Chondrocyte (in vitro differentiated cells): ENCODE measurements around the gene GAS7. TPM values are rescaled to one million over a fixed set of nuclear protein-coding genes. Genes with fewer than 3 reads are reported as not detected.

Experiments
- DNase-seq: peaks from one replicate; pipeline ENCODE4 v3.0.0; 2021; ENCODE audit warnings: mixed read lengths, low spot score
- H3K27ac Mint-ChIP-seq: one replicate; pipeline ENCODE4 v1.8.0; 2021; ENCODE audit warnings: mild to moderate bottlenecking, moderate library complexity, mixed read lengths; ENCODE audit not compliant: unreplicated experiment
- H3K27me3 Mint-ChIP-seq: 2 replicates; pipeline ENCODE4 v1.8.0; 2021; ENCODE audit warnings: low read depth, mixed read lengths
- H3K36me3 Mint-ChIP-seq: 2 replicates; pipeline ENCODE4 v1.8.0; 2021; ENCODE audit warnings: low read depth, mixed read lengths
- H3K4me1 Mint-ChIP-seq: 2 replicates; pipeline ENCODE4 v1.8.0; 2021; ENCODE audit warnings: low read depth, mild to moderate bottlenecking, mixed read lengths
- H3K4me3 Mint-ChIP-seq: one replicate; pipeline ENCODE4 v1.8.0; 2021; ENCODE audit warnings: mild to moderate bottlenecking, moderate library complexity, mixed read lengths; ENCODE audit not compliant: unreplicated experiment
- H3K9me3 Mint-ChIP-seq: 2 replicates; pipeline ENCODE4 v1.8.0; 2021; ENCODE audit warnings: low read depth, mixed read lengths
- CTCF ChIP-seq: fragments of 200-600 bp; sonication (generic); IDR thresholded peaks from 2 replicates; pipeline ENCODE4 v1.5.0; 2021; ENCODE audit warnings: antibody characterized with exemption, mild to moderate bottlenecking, moderate library complexity
- long read RNA-seq: library from polyadenylated mRNA; stranded (forward); transcript quantifications from one replicate; pipeline ENCODE4 v2.0.0, GENCODE V29; 2021
- total RNA-seq: library from RNA; stranded (reverse); gene quantifications from 3 replicates; pipeline ENCODE4 v1.2.1, GENCODE V29; 2021

The GAS7 gene
- total RNA-seq = 6.1 to 15.6 TPM (median 6.9 TPM) in 3 replicates
- long read RNA-seq, full-length matches to known transcripts = 6 of 10 reads
- long read RNA-seq, partial matches to known transcripts = 0 of 10 reads
- long read RNA-seq, other reads (novel, unspliced or antisense) = 4 of 10 reads

DNA sequence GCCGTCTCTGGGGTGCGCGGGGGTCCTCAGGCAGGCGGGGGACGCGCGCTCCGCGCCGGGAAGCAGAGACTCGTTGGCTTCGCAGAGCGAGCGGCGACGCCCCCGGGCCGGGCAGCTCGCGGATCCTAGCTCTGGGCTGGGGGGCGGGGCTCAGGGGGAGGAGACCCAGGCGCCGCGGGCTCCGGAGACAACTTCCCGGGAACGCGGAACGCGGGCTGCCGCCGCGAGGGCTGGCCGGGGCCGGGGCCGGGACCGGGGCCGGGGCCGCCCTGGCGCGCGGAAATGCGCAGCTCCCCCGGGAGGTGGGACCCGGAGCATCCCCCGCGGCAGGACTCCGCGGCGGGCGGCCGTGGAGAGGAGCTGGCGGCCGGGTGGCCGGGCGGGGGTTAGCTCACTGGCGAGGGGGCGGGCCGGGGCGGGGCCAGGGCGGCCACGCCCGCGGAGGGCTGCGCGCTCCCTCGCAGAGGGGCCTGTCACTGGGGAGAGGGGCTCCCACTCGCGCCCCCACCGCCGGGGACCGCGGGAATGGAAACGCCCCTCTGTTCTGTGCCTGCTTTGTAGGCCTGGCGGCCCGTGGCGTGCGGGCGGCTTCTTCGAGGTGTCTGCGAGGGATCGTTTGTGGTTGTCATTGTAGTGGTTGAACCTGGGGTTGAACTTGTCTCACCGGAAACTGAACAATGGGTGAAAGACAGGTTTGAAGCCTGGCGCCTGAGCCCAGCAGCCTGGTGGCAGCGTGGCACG, at the start of gene GAS7:
Gene GAS7 (minus strand): TSS at position 98 of the 741 bp plus-strand sequence.
- DNase-seq = no peak

DNA sequence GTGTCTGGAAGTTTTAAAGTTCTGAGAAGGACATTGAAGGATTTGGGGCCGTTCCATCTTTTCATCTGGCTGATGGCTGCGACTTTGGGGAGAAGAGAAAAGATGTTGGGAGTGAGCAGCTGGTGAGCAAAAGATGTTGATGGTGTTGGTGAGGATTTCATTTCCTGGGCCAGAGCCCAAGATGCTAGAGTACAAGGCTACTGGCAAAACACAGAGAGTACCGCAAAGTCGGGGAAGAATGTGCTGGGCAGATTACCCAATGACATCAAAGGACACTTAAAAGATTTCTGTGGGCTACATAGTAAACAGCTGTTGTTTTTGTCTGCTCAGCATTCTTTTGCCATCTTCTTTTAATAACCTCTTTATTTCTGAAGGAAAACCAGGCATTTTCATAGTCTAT, 49.4 kb upstream of the GAS7 start:
- DNase-seq = no peak
- H3K36me3 Mint-ChIP-seq = peaks cover 1% of the 10 kb centered on the region
- H3K4me3 Mint-ChIP-seq = no peak overlapping the region
- no peak overlapping the region for H3K27ac Mint-ChIP-seq
- no peak for TF ChIP-seq CTCF
- peaks cover 14% of the 10 kb centered on the region for H3K4me1 Mint-ChIP-seq
- H3K27me3 Mint-ChIP-seq = peaks cover 6% of the 10 kb centered on the region
- peaks cover 4% of the 10 kb centered on the region for H3K9me3 Mint-ChIP-seq

More for the DNA sequence above, at the start of gene GAS7:
- Mint-ChIP-seq H3K4me1 (peaks cover 11% of the 10 kb centered on the region), H3K4me3 (peak within 1 kb of the TSS; percentile 73), H3K27me3 (peaks cover 15% of the 10 kb centered on the region), H3K9me3 (peaks cover 13% of the 10 kb centered on the region), H3K36me3 (peaks cover 4% of the 10 kb centered on the region), H3K27ac (no peak within 1 kb of the TSS)
- no peak for TF ChIP-seq CTCF

DNA sequence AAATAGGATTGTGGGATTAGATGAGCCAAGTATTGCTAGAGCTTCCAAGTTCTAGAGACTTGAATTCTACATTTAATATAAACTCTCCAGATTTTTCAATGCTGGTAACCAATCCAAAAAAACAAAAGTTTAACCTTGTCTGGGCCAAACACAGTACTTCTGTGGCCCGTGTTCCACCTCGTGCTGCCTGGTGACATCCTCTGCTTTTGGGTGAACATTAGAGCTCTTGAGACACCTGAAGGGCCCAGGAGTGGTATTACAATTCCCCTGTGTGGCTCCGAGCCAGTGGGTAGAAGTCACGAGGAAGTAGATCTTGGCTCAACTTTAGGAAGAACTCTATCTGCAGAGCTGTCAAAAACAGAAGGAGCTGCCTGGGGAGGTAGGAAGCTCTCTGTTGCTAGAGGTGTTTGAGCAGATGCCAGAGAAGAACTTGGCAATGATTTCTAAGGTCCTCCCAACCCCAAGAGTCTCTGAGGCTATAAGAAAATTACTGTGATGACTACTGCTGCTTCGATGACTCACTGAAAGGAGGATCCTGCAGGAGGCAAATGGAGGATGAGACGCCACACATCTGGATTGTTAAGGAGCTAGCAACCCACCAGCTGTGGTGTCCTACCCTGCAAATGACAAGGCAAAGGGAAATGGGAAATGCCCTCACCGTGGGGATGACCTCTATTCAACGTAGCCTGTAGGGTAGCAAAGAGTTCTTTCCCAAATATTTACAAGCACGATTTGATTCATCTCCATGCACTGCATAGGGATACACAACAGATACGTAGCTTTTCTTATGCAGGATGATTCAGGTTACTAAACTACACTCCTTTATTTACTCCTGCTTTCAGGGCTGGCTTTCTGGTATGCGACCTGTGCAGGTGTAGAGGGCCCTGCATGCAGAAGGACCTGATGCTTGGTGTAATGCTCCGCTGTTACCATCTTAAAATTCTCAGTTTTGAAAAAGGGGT, 45.8 kb upstream of the GAS7 start:
- no peak for DNase-seq
- Mint-ChIP-seq H3K9me3 (peaks cover 2% of the 10 kb centered on the region), H3K27me3 (peaks cover 9% of the 10 kb centered on the region), H3K4me3 (no peak overlapping the region), H3K4me1 (peaks cover 1% of the 10 kb centered on the region), H3K36me3 (no peaks in the 10 kb centered on the region), H3K27ac (no peak overlapping the region)
- no peak for TF ChIP-seq CTCF

DNA sequence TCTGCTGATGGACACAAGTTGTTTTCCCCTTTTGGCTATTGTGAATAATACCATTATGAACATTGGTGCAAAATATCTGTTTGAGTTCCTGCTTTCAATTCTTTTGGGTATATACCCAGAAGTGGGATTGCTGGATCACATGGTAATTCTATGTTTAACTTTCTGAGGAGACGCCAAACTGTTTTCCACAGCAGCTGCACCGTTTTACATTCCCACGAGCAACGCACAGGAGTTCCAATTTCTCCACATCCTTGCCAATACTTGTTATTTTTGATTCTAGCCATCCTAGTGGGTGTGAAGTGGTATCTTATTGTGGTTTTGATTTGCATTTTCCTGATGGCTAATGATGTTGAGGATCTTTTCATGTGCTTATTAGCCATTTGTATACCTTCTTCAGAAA, 43.4 kb upstream of the GAS7 start:
- Mint-ChIP-seq H3K4me3 (no peak overlapping the region), H3K36me3 (no peaks in the 10 kb centered on the region), H3K27ac (no peak overlapping the region), H3K27me3 (peaks cover 16% of the 10 kb centered on the region), H3K9me3 (peaks cover 2% of the 10 kb centered on the region), H3K4me1 (no peaks in the 10 kb centered on the region)
- no peak for DNase-seq
- no peak for TF ChIP-seq CTCF

DNA sequence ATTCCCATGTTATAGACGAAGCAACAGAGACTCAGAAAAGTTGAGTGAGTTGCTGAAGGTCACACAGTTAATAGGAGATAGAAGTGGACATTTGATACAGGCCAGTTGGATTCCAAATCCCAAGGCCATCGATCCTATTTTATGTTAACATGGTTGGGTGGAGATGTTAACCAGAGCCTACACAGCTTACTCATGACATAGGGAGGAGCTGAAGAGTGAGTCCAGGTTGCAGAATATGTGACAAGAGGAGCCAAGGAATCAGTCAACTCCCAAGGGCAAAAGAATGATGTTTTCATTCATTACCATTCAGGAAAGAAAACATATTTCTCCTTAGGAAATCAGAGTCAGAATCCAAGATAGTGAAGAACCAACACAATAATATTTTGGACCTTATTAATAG, 40.3 kb upstream of the GAS7 start:
- TF ChIP-seq CTCF = no peak
- no peaks in the 10 kb centered on the region for H3K9me3 Mint-ChIP-seq
- H3K4me3 Mint-ChIP-seq = no peak overlapping the region
- H3K4me1 Mint-ChIP-seq = no peaks in the 10 kb centered on the region
- no peaks in the 10 kb centered on the region for H3K36me3 Mint-ChIP-seq
- no peak overlapping the region for H3K27ac Mint-ChIP-seq
- no peak for DNase-seq
- peaks cover 16% of the 10 kb centered on the region for H3K27me3 Mint-ChIP-seq
